Activated CD8-positive, alpha-beta memory T cell treated with anti-CD3 and anti-CD28 coated beads, Interleukin-2, amount 50 U/mL, for 1 hour (primary cell): ENCODE results near the gene CEP112.
"Not testable (repeated sequence)": the region's sequence is repeated elsewhere in the genome, so short reads cannot be mapped to it uniquely, and the experiment has no call there.

ENCODE experiments used
- DNase-seq: peaks from one replicate; pipeline ENCODE4 v3.0.0-alpha.2; 2020; ENCODE audit errors: extremely low read depth

The CEP112 gene

DNA sequence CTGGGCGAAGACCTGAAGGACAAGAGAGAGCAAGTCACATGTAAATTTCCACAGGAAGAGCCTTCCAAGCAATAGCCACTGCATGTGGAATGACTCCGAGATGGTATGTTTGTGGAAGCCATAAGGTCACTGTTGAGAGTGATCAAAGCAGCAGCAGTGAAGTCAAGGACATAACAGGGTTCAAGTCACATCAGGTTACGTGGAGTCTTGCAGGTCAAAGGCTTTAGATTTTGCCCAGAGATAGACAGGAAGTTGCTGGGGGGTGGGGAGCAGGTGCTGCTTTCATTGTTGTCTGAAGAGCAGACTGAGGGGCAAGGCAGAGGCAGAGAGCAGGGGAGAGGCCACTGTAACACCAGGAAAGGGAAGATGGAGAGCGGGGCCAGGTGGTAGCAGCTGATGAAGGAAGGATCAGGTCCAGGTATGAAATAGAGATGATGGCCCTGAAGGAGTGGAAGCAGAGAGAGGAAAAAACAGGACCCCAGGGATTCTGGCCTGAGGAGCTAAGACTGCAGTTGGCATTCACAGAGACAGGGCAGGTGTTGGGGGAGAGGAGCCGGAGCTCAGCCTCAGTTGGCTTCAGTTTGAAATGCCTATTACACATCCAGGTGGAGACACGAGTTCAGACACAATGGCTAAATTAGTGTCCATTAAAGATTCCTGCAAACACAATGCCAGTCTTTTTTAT lies 501.2 kb downstream of the CEP112 start:
- DNase-seq, result no peak

DNA sequence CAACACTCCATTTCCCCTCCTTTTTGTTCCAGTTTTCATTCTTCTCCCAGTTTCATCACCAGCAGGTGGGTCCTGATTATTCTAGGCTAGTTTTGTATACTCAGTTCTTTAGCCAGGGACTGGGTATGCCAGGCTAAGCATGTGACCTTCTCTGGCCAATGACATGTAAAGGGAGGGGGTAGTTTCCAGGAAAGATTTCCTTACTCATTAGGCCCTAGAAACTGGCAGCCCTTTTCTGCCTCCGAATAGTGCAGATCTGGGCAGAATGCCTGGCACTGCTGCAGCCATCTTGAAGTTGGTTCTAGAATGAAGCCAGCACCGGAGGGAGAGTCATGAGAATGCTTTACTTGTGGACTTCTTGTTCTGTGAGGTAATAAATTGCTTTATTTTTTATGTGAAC lies 503.6 kb downstream of the CEP112 start:
- no peak for DNase-seq

GRCh38 chr17:65685110-65685509 lies 506.8 kb downstream of the CEP112 start:
- DNase-seq, result no peak

- DNase-seq, result no peak
Observed at GRCh38 chr17:65684631-65685030, 507.3 kb downstream of the CEP112 start.

- no peak for DNase-seq
Observed at GRCh38 chr17:65683428-65683827, 508.5 kb downstream of the CEP112 start.

DNA sequence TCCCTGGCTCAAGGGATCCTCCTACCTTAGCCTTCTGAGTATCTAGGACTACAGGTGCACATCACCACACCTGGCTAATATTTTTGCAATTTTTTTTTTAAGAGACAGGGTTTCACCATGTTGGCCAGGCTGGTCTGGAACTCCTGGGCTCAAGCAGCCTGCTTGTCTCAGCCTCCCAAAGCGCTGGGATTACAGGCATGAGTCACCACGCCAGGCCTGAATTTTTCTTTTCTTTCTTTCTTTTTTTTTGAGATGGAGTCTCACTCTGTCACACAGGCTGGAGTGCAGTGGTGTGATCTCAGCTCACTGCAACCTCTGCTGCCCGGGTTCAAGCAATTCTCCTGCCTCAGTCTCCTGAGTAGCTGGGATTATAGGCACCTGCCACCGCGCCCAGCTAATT lies 510.2 kb downstream of the CEP112 start:
- DNase-seq, result not testable (repeated sequence)

- no peak for DNase-seq
Observed at GRCh38 chr17:65679165-65679845, 512.6 kb downstream of the CEP112 start.

DNA sequence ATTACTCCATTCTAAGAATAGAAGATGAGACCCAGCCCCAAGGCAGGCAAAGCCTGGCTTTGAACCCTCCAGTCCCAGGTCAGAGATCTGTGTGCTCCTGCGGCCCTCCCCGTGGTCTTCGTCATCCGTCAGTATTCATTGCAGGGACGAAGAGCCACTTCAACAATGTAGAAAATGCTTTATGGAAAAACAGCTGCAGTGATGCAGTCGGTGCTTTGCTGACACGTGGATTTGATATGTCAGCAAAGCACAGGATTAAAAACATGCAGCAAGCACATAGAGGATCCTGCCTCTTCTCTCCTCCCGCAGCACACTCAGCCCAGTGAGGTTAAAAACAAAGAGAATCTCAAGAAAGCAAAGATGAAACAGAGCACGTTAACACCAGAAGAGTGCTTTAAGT lies 513.4 kb downstream of the CEP112 start:
- no peak for DNase-seq

- DNase-seq, result no peak
Observed at GRCh38 chr17:65677932-65678331, 514.0 kb downstream of the CEP112 start.

- no peak for DNase-seq
Observed at GRCh38 chr17:65674246-65675045, 517.5 kb downstream of the CEP112 start.

DNA sequence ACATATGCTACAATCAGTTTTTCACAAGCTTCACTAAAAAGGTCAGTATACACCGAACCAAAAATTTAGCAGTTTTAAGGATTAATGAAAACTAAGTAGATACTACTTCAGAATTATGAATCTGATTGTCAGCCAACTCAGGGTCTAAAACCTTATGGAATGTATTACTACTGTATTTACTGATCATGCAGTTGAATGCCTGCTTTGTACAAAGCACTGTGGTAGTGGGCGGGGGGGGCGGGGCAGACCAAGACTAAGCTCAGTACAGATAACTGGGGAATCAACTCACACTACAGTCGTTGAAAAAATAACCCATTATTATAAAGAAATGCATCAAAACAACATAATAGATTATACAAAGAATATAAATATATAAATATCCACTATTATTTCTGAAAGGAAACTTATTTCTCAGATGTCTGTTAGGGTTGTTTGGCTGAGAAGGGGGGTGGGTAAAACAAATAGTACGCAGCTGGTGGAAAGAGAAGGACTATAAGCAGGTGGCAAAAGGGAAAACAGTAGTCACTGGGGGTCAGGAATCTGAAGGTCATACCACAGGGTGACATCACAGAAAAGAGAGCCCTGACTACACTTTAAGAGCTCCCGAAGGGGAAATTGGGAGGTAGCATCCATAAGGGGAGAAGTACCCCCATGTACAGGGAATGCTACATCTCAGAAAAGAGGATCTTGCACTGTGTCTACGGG lies 521.1 kb downstream of the CEP112 start:
- DNase-seq, result no peak

DNA sequence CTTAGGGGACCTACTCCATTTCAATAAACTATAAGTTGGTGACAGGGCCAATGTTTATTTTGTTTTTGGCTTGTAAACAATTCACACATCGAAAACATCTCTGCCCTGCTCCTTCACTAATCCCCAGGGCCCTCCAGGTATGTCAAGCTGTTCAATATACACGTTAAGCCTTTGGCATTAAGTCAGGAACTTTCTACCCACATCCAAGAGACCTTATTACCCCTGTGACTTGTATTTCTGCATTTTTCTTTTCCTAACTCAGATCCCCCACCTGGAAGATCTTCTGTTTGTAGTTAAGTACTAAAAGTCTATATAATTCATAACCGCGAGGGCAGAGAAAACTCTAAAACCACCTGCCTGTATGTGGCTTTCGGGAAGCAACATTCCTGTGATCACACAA lies 523.7 kb downstream of the CEP112 start:
- no peak for DNase-seq

DNA sequence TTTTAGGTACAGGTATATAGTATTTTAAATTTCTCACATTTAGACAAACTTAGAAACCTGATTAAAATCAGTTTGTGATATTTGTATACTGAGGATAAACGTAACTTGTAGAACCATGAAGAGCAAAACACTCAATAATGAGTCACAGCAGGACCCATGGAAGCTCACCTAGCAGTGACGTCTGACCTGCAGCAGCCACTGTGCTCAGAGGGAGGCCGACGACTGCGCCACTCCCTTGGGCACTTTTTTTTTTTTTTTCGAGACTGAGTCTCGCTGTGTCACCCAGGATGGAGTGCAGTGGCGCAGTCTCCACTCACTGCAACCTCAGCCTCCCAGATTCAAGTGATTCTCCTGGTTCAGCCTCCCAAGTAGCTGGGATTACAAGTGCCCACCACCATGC lies 524.3 kb downstream of the CEP112 start:
- DNase-seq, result no peak

DNA sequence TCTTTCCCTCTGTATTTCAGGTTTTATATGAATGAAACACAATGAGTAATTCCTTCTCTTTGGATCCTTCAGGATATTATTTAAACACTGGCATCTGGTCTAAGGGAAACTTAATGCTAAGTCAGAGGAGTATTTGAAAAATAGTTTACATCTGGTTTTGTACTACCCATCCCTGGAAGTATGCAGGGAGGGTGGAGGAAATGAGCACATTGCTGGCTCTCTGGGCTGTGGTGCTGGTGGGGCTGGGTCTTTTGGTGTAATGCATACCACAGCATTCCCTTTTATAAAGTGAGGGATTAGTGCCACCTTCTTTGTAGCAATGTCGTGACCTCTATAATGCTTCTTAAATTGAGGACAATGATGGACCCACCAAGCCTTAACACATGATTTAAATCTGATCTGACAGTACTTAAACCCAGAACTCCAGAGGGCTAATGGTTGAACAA lies 525.0 kb downstream of the CEP112 start:
- no peak for DNase-seq

GRCh38 chr17:65665966-65666365 lies 526.0 kb downstream of the CEP112 start:
- no peak for DNase-seq

DNA sequence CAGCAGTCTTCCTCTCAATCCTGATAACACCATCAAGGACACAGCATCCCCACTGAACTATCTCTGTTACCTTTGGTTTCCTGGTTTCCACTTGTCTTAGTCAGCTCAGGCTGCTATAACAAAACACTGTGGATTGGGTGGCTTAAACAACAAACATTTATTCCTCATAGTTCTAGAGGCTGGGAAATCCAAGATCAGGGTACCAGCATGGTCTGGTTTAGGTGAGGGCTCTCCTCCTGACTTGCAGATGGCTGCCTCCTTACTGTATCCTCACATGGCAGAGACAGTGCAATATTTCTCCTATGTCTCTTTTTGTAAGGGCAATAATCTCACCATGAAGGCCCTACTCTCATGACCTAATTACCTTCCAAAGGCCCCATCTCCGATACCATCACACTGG lies 527.2 kb downstream of the CEP112 start:
- DNase-seq, result no peak

DNA sequence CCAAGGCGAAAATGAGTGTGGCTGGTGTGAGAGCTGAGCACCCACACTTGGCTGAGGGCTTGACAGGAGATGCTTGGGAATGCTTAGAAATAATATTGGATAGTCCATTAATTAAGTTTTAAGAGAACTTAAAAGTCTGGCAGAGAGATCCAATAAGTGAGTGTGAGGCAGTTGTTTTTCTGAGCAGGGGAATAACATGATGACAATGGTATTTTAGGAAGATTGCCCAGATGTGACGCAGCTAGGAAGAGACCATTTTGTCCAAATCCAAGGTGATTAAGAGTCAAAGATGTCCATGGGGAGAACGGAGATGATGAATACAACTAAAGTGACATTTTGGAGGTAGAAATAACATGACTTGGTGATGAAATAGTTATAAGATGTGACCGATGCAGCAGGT lies 527.7 kb downstream of the CEP112 start:
- no peak for DNase-seq

GRCh38 chr17:65662196-65662595 lies 529.7 kb downstream of the CEP112 start:
- no peak for DNase-seq

DNA sequence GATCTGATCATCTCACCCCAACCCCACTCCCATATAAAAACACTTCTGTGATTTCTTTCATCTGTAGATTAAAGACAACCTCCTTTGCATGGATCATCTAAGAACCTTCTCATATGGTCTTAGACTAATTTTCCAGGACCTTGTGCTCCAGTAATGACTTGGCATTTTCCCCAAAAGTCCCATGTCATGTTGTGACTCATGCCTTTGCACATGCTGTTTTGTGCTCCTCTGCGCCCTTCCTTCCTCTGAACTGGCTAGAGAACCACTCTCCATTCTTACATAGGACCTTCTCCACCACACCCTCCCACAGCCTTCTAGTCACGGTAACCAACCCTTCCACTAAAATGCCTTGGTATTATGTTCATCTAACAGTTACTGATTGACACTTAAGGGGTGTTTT lies 531.0 kb downstream of the CEP112 start:
- DNase-seq, result no peak

DNA sequence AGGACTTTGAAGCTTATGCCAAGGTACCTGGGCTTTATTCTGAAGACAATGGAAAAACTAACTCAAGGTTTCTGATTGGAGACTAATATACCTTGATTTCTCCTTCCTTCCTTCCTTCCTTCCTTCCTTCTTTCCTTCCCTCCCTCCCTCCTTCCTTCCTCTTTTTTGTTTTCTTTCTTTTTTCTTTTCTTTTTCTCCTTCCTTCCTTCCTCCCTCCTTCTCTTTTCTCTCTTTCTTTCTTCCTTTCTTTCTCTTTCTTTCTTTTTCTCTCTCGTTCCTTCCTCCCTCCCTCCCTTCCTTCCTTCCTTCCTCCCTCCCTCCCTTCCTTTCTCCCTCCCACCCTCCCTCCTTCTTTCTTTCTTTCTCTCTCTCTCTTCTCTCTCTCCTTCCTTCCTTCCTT lies 531.9 kb downstream of the CEP112 start:
- DNase-seq, result no peak

DNA sequence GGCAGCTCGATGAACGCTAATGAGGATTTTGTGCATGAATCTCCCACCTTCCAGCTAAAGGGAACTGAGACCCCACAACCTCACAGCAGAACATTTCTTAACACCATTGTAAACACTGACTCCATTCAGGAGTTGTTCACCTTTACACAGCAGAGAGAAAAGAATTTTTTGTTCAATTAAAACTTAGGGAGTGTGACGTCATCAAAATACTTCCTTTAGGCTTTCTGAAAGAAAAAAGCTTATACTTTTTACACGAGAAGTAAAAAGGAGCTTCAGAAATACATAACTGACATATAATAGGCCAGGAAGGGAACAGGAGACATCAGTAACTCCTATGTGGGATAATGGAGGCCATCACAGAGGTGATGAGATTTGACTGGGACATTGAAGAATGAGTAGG lies 532.4 kb downstream of the CEP112 start:
- DNase-seq, result no peak

DNA sequence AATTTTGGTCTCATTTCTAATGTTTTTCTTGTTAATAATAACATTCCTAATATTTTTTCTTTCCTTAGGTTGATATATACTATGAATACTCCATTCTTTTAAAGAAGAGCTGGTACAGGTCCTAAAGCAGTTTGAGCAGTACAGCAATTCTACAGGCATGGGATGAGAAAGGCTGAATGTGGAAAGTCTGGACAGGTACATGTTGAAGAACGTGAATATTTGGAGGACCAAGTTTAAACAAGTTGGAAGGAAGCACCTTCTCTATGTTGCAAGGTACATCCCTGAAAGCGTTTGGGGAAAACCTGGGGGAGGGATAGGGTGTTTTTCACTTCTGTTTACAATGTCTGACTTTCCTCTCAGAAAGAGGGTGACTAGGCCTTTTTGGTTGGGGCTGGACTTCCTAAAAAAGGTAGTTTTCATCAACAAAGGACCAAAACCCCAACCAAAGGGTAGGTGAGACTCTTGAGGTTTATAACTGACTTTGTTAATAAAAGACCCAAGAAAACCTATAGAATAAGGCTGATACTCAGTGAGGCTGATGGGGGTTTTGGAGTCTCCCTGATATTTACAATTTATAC lies 534.6 kb downstream of the CEP112 start:
- no peak for DNase-seq
